ENCODE results near the gene POLR3GL.

The POLR3GL gene

GRCh38 chr1:145961109-145961424, 3.4 kb upstream of the POLR3GL start:
- ChIA-PET CTCF (interaction anchor here (1.1 kb wide), 1 partner anchor 11 kb away, joined by 3 read pairs; no protein-coding TSS in a partner anchor), POLR2A (no interaction called here)
- TF ChIP-seq CTCF (IDR thresholded peaks at IDR 0.05; ENCODE audit: insufficient read depth, low read length, missing control alignments) = no peak
- peak overlapping the region; percentile 66 for H3K4me3 ChIP-seq (ENCODE audit: low read depth, low read length)
- no peak for DNase-seq (ENCODE audit: low read depth, low spot score)

- TF ChIP-seq CTCF (IDR thresholded peaks at IDR 0.05; ENCODE audit: insufficient read depth, low read length, missing control alignments) = no peak
- ChIA-PET CTCF (no interaction called here), POLR2A (no interaction called here)
- H3K4me3 ChIP-seq (ENCODE audit: low read depth, low read length) = peak overlapping the region; percentile 66
- DNase-seq (ENCODE audit: low read depth, low spot score) = no peak
Observed at GRCh38 chr1:145961425-145962156, 2.9 kb upstream of the POLR3GL start.

- CTCF ChIA-PET = interaction anchor here (1.8 to 8.5 kb wide), 3 partner anchors 15 to 53 kb away, joined by 6 to 130 read pairs (median 8); partner anchors contain the start of gene ITGA10
- DNase-seq (ENCODE audit: low read depth, low spot score) = no peak
- peak overlapping the region; percentile 66 for H3K4me3 ChIP-seq (ENCODE audit: low read depth, low read length)
- no peak for TF ChIP-seq CTCF (IDR thresholded peaks at IDR 0.05; ENCODE audit: insufficient read depth, low read length, missing control alignments)
- POLR2A ChIA-PET = interaction anchor here (0.5 to 2.4 kb wide), 4 partner anchors 31 to 104 kb away, joined by 3 to 18 read pairs (median 6); partner anchors contain the start of genes PIAS3 and TXNIP
Observed at GRCh38 chr1:145962157-145963102, 2.1 kb upstream of the POLR3GL start.

- CTCF ChIA-PET = interaction anchor here (1.0 to 8.5 kb wide), 12 partner anchors 10 to 114 kb away, joined by 3 to 130 read pairs (median 6); partner anchors contain the start of genes ITGA10 and RBM8A
- DNase-seq (ENCODE audit: low read depth, low spot score) = no peak
- H3K4me3 ChIP-seq (ENCODE audit: low read depth, low read length) = peak overlapping the region; percentile 93
- POLR2A ChIA-PET = interaction anchor here (0.6 to 2.4 kb wide), 5 partner anchors 33 to 116 kb away, joined by 3 to 18 read pairs (median 6); partner anchors contain the start of genes ANKRD35, PIAS3 and TXNIP
- no peak for TF ChIP-seq CTCF (IDR thresholded peaks at IDR 0.05; ENCODE audit: insufficient read depth, low read length, missing control alignments)
Observed at GRCh38 chr1:145963265-145964019, 1.0 kb upstream of the POLR3GL start.

GRCh38 chr1:145965119-145965744, 742 bp downstream of the POLR3GL start:
- CTCF ChIA-PET = interaction anchor here (1.1 to 8.5 kb wide), 10 partner anchors 8 to 120 kb away, joined by 3 to 130 read pairs (median 6); partner anchors contain the start of genes ITGA10, NUDT17, RBM8A and TXNIP
- peak overlapping the region; percentile 93 for H3K4me3 ChIP-seq (ENCODE audit: low read depth, low read length)
- POLR2A ChIA-PET = interaction anchor here (0.7 to 1.9 kb wide), 5 partner anchors 11 to 73 kb away, joined by 3 to 15 read pairs (median 3); partner anchors contain the start of gene RBM8A
- no peak for TF ChIP-seq CTCF (IDR thresholded peaks at IDR 0.05; ENCODE audit: insufficient read depth, low read length, missing control alignments)
- no peak for DNase-seq (ENCODE audit: low read depth, low spot score)
